HCT116 (cell line): ENCODE data around the gene KAT5. TPM values are rescaled to one million over a fixed set of nuclear protein-coding genes. Genes with fewer than 3 reads are reported as not detected.

Source experiments
- ATAC-seq: fragments of 200-7000 bp; cut with Tn5 transposase; 2 replicates; pipeline ENCODE4 v1.9.1; 2020; ENCODE audit warnings: mild to moderate bottlenecking, moderate library complexity
- BruUV-seq: library from RNA; stranded (reverse); fragments of 400-500 nt; replicated peaks from 2 replicates; lab custom pipeline; 2021; lab: Mats Ljungman, UMichigan
- CTCF ChIA-PET: fragments of 300-600 bp; sonication (Branson Sonifier 250); formaldehyde crosslinking; loops from one replicate; lab custom pipeline; 2021; ENCODE audit warnings: antibody characterized with exemption; lab: Charles Lee
- POLR2A ChIA-PET: fragments of 300-600, 350-600 bp; sonication (Branson Sonifier 250); formaldehyde crosslinking; loops from one replicate; lab custom pipeline; 2021; ENCODE audit warnings: antibody characterized with exemption; lab: Charles Lee
- RAD21 ChIA-PET, 2 experiments: fragments of 300-600 bp; sonication (Branson Sonifier 250); formaldehyde crosslinking; loops; one replicate each; lab custom pipeline; 2023; ENCODE audit warnings: low total read pairs in 2 of 2; ENCODE audit not compliant: uncharacterized antibody in 2 of 2, unreplicated experiment in 2 of 2, low non-redundant PET in 1 of 2; lab: Charles Lee
- DNase-seq: peaks from one replicate; pipeline ENCODE4 v3.0.0-alpha.2; 2010; ENCODE audit warnings: low read depth, low spot score
- H2AFZ ChIP-seq: fragments of 200-600 bp; shearing (Covaris generic), sonication (generic); 2 replicates; pipeline ENCODE4 v1.6.1; 2017; ENCODE audit warnings: low read depth, mixed run types, mixed read lengths, antibody characterized with exemption, low read length; ENCODE audit not compliant: poor library complexity, severe bottlenecking
- H3K27ac ChIP-seq: 2 replicates; pipeline ENCODE4 v1.5.1; 2012; ENCODE audit warnings: low read depth, low read length
- H3K27me3 ChIP-seq: fragments of 200-600 bp; sonication (generic); 2 replicates; pipeline ENCODE4 v1.6.1; 2016; ENCODE audit warnings: mixed run types, low read length, mixed read lengths; ENCODE audit not compliant: insufficient read depth
- H3K36me3 ChIP-seq, 2 experiments: fragments of 200-500 bp in 1 of 2; fragments of 200-600 bp in 1 of 2; sonication (Bioruptor generic) in 1 of 2; sonication (generic) in 1 of 2; 2 replicates each; pipeline versions ENCODE4 v1.5.1 to v1.6.1; 2014 to 2016; ENCODE audit warnings: low read length in 2 of 2, inconsistent platforms in 1 of 2, mixed read lengths in 1 of 2, mixed run types in 1 of 2; ENCODE audit not compliant: insufficient read depth in 2 of 2, control insufficient read depth in 1 of 2
- H3K4me1 ChIP-seq, 2 experiments: fragments of 200-600 bp in 1 of 2; sonication (generic) in 1 of 2; 2 replicates each; pipeline versions ENCODE4 v1.5.1 to v1.6.1; 2012 to 2017; ENCODE audit warnings: low read length in 2 of 2, inconsistent platforms in 1 of 2, mild to moderate bottlenecking in 1 of 2, mixed read lengths in 1 of 2, mixed run types in 1 of 2, moderate library complexity in 1 of 2; ENCODE audit not compliant: insufficient read depth in 2 of 2, control insufficient read depth in 1 of 2
- H3K4me2 ChIP-seq: fragments of 200-600 bp; sonication (generic); 2 replicates; pipeline ENCODE4 v1.6.1; 2017; ENCODE audit warnings: mixed run types, low read length, mixed read lengths
- H3K4me3 ChIP-seq, 2 experiments: fragments of 200-600 bp in 1 of 2; sonication (generic) in 1 of 2; replicated peaks in 1 of 2; 2 replicates each; pipeline ENCODE4 v1.5.1; 2011 to 2016; ENCODE audit warnings: low read length in 2 of 2, control low read depth in 1 of 2, low read depth in 1 of 2, mild to moderate bottlenecking in 1 of 2, mixed read lengths in 1 of 2, mixed run types in 1 of 2
- H3K79me2 ChIP-seq: fragments of 200-600 bp; sonication (generic); 2 replicates; pipeline ENCODE4 v1.6.1; 2017; ENCODE audit warnings: mild to moderate bottlenecking, mixed run types, low read length, moderate library complexity, mixed read lengths; ENCODE audit not compliant: insufficient read depth
- H3K9ac ChIP-seq: fragments of 200-600 bp; sonication (generic); 2 replicates; pipeline ENCODE4 v1.6.1; 2016; ENCODE audit warnings: low read length, mixed read lengths
- H3K9me2 ChIP-seq: fragments of 200-600 bp; sonication (generic), shearing (Covaris generic); 2 replicates; pipeline ENCODE4 v1.6.1; 2017; ENCODE audit warnings: mixed run types, mild to moderate bottlenecking, moderate library complexity; ENCODE audit not compliant: insufficient read depth
- H3K9me3 ChIP-seq, 2 experiments: fragments of 200-500 bp in 1 of 2; fragments of 200-600 bp in 1 of 2; sonication (Bioruptor generic) in 1 of 2; sonication (generic) in 1 of 2; 2 replicates each; pipeline ENCODE4 v1.6.1; 2014 to 2017; ENCODE audit warnings: low read length in 2 of 2, mixed read lengths in 2 of 2, inconsistent platforms in 1 of 2, low read depth in 1 of 2, mild to moderate bottlenecking in 1 of 2, mixed run types in 1 of 2, moderate library complexity in 1 of 2; ENCODE audit not compliant: control insufficient read depth in 1 of 2, insufficient read depth in 1 of 2
- H4K20me1 ChIP-seq: fragments of 200-600 bp; sonication (generic), shearing (Covaris generic); 2 replicates; pipeline ENCODE4 v1.6.1; 2017; ENCODE audit warnings: mixed run types, mild to moderate bottlenecking, moderate library complexity; ENCODE audit not compliant: insufficient read depth
- CEBPB ChIP-seq: IDR thresholded peaks from 2 replicates; pipeline ENCODE4 v1.6.1; 2012; ENCODE audit warnings: low read depth
- EGR1 ChIP-seq: IDR thresholded peaks from 2 replicates; pipeline ENCODE4 v1.6.1; 2012; ENCODE audit warnings: low read depth
- ELF1 ChIP-seq: IDR thresholded peaks from 2 replicates; pipeline ENCODE4 v1.6.1; 2012; ENCODE audit warnings: low read depth, borderline replicate concordance
- EZH2phosphoT487 ChIP-seq: fragments of 200-600 bp; IDR thresholded peaks from 2 replicates; pipeline ENCODE4 v1.6.1; 2018; ENCODE audit warnings: antibody characterized with exemption, borderline replicate concordance
- FOSL1 ChIP-seq: IDR thresholded peaks from 2 replicates; pipeline ENCODE4 v1.6.1; 2012; ENCODE audit warnings: low read depth
- JUND ChIP-seq: IDR thresholded peaks from 2 replicates; pipeline ENCODE4 v1.6.1; 2012
- SIN3A ChIP-seq: IDR thresholded peaks from 2 replicates; pipeline ENCODE4 v1.6.1; 2012; ENCODE audit warnings: low read depth
- SRF ChIP-seq: IDR thresholded peaks from 2 replicates; pipeline ENCODE4 v1.6.1; 2012; ENCODE audit warnings: low read depth
- ZFX ChIP-seq: fragments of 450-650 bp; IDR thresholded peaks from 2 replicates; pipeline ENCODE4 v1.6.1; 2017
- ZNF274 ChIP-seq: fragments of 200-500 bp; sonication (Bioruptor generic); IDR thresholded peaks from 2 replicates; pipeline ENCODE4 v1.6.1; 2014; ENCODE audit warnings: mild to moderate bottlenecking, low read depth, low read length, inconsistent platforms
- intact Hi-C: fragments of 100-400 bp; cut with micrococcal nuclease; formaldehyde crosslinking; loops from 2 replicates; pipeline ENCODE4 v1.10.0; 2022
- total RNA-seq: library from RNA; stranded (reverse); gene quantifications from one replicate; pipeline ENCODE4 v1.2.1, GENCODE V29; 2021; ENCODE audit not compliant: unreplicated experiment
- TF ChIP-seq, protein P1 (sequence below): IDR thresholded peaks from 2 replicates; pipeline ENCODE4 v1.6.1; 2012
- TF ChIP-seq, protein P2 (sequence below): IDR thresholded peaks from 2 replicates; pipeline ENCODE4 v1.6.1; 2012
- TF ChIP-seq, protein P3 (sequence below), 3 experiments: fragments of 200-600 bp in 1 of 3; sonication (generic) in 1 of 3; IDR thresholded peaks in 2 of 3; conservative IDR thresholded peaks in 1 of 3; 2 replicates each; pipeline ENCODE4 v1.5.1; 2012 to 2017; ENCODE audit warnings: low read depth in 2 of 3, low read length in 2 of 3, antibody characterized with exemption in 1 of 3, borderline replicate concordance in 1 of 3, control low read depth in 1 of 3, mild to moderate bottlenecking in 1 of 3, mixed read lengths in 1 of 3, mixed run types in 1 of 3, moderate library complexity in 1 of 3; ENCODE audit not compliant: insufficient read depth in 1 of 3
- TF ChIP-seq, protein P4 (sequence below): IDR thresholded peaks from 2 replicates; pipeline ENCODE4 v1.6.1; 2012; ENCODE audit warnings: low read depth

Gene KAT5
- total RNA-seq, 1 experiment from 2014 or later, result 78.7 TPM

DNA sequence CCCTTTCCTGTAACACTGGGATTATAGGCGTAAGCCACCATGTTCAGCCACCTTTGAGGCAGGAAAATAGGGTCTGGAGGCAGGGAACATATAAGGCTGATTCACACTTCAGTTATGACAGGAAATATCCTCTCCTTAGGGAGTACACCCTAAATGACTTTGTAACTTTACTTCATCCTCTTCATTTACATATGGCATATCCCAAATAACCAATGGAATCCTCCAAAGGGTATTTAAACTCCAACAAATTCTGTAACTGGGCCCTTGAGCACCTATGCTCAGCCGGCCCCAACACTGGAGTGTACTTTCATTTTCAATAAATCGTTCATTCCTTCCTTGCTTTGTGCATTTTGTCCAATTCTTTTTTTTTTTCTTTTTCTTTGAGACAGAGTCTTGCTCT is 1.6 kb upstream of the KAT5 start:
- Histone ChIP-seq H3K36me3 (peaks cover 9 to 20% of the 10 kb centered on the region in 2 experiments), H3K27ac (no peak overlapping the region), H3K4me1 (peaks cover 10 to 33% of the 10 kb centered on the region in 2 experiments; a peak in 3 of 4 replicates), H3K27me3 (no peaks in the 10 kb centered on the region), H3K9me2 (no peaks in the 10 kb centered on the region), H3K4me2 (peak overlapping the region; percentile 83), H3K4me3 (no peak overlapping the region), H3K79me2 (peaks cover 25% of the 10 kb centered on the region; the same call in 1 of the 2 replicates), H3K9ac (no peak overlapping the region), H3K9me3 (no peaks in the 10 kb centered on the region), H2AFZ (no peak overlapping the region), H4K20me1 (no peaks in the 10 kb centered on the region)
- RAD21 ChIA-PET, result no interaction called here
- POLR2A ChIA-PET, result interaction anchor here (2.8 kb wide), 1 partner anchor 180 kb away, joined by 14 read pairs; the partner anchor contains the start of gene CCDC85B
- intact Hi-C loops, result loop anchor here (5.0 kb wide), 2 partner anchors 72 to 162 kb away; partner anchors contain the start of genes AP5B1 and EFEMP2
- no peak for TF ChIP-seq EZH2phosphoT487
- TF ChIP-seq JUND, result no peak
- no peak for TF ChIP-seq SIN3A
- TF ChIP-seq, protein P1, sequence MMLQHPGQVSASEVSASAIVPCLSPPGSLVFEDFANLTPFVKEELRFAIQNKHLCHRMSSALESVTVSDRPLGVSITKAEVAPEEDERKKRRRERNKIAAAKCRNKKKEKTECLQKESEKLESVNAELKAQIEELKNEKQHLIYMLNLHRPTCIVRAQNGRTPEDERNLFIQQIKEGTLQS, result no peak
- no peak for TF ChIP-seq ZFX
- no peak for TF ChIP-seq CEBPB
- TF ChIP-seq, protein P2, sequence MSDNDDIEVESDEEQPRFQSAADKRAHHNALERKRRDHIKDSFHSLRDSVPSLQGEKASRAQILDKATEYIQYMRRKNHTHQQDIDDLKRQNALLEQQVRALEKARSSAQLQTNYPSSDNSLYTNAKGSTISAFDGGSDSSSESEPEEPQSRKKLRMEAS, result no peak
- TF ChIP-seq, protein P3, sequence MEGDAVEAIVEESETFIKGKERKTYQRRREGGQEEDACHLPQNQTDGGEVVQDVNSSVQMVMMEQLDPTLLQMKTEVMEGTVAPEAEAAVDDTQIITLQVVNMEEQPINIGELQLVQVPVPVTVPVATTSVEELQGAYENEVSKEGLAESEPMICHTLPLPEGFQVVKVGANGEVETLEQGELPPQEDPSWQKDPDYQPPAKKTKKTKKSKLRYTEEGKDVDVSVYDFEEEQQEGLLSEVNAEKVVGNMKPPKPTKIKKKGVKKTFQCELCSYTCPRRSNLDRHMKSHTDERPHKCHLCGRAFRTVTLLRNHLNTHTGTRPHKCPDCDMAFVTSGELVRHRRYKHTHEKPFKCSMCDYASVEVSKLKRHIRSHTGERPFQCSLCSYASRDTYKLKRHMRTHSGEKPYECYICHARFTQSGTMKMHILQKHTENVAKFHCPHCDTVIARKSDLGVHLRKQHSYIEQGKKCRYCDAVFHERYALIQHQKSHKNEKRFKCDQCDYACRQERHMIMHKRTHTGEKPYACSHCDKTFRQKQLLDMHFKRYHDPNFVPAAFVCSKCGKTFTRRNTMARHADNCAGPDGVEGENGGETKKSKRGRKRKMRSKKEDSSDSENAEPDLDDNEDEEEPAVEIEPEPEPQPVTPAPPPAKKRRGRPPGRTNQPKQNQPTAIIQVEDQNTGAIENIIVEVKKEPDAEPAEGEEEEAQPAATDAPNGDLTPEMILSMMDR (IDR thresholded peaks at IDR 0.05 in 2 of 3, conservative IDR thresholded peaks at IDR 0.05 in 1 of 3; ENCODE audit: borderline replicate concordance in 1 of 3, insufficient read depth in 1 of 3, low read depth in 2 of 3, low read length in 2 of 3), result no peak
- TF ChIP-seq, protein P4, sequence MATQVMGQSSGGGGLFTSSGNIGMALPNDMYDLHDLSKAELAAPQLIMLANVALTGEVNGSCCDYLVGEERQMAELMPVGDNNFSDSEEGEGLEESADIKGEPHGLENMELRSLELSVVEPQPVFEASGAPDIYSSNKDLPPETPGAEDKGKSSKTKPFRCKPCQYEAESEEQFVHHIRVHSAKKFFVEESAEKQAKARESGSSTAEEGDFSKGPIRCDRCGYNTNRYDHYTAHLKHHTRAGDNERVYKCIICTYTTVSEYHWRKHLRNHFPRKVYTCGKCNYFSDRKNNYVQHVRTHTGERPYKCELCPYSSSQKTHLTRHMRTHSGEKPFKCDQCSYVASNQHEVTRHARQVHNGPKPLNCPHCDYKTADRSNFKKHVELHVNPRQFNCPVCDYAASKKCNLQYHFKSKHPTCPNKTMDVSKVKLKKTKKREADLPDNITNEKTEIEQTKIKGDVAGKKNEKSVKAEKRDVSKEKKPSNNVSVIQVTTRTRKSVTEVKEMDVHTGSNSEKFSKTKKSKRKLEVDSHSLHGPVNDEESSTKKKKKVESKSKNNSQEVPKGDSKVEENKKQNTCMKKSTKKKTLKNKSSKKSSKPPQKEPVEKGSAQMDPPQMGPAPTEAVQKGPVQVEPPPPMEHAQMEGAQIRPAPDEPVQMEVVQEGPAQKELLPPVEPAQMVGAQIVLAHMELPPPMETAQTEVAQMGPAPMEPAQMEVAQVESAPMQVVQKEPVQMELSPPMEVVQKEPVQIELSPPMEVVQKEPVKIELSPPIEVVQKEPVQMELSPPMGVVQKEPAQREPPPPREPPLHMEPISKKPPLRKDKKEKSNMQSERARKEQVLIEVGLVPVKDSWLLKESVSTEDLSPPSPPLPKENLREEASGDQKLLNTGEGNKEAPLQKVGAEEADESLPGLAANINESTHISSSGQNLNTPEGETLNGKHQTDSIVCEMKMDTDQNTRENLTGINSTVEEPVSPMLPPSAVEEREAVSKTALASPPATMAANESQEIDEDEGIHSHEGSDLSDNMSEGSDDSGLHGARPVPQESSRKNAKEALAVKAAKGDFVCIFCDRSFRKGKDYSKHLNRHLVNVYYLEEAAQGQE, result no peak
- no peak for TF ChIP-seq SRF
- no peak for TF ChIP-seq EGR1
- TF ChIP-seq ZNF274, result no peak
- no peak for TF ChIP-seq FOSL1
- TF ChIP-seq ELF1, result no peak
- BruUV-seq, result no TSS peak
- CTCF ChIA-PET, result interaction anchor here (2.6 to 3.3 kb wide), 3 partner anchors 11 to 175 kb away, joined by 22 to 33 read pairs (median 28); partner anchors contain the start of gene RNASEH2C
- ATAC-seq (no peak), DNase-seq (no peak)
